ENCODE results near the gene FAM174C.

Gene FAM174C

GRCh38 chr19:1261798-1262622 is 13.3 kb upstream of the FAM174C start:
- DNase-seq (ENCODE audit: low spot score): no peak

DNA sequence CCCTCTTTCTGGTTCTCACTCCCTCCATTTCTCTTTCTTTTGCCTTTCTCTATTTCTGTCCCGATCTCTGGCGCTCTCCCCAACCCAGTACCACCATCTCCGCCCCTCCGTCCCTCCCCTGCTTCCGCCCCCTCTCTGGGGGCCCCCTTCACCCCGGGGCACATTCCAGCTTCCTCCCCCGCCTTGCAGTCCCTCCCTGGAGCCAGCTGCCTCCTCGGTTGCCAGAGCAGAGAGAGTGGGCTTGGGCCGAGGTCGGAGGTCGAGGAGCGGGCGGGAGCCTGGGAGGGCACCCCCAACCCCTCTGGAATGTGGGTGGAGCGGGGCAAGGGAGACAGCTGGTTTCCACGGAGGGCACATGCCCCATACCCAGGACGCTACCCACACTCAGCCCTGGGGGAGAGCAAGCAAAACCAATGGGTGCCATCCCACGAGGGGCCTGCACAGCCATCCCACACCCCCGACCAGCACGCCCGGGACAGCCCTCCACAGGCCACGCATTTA is 12.7 kb upstream of the FAM174C start:
- DNase-seq (ENCODE audit: low spot score): no peak

DNA sequence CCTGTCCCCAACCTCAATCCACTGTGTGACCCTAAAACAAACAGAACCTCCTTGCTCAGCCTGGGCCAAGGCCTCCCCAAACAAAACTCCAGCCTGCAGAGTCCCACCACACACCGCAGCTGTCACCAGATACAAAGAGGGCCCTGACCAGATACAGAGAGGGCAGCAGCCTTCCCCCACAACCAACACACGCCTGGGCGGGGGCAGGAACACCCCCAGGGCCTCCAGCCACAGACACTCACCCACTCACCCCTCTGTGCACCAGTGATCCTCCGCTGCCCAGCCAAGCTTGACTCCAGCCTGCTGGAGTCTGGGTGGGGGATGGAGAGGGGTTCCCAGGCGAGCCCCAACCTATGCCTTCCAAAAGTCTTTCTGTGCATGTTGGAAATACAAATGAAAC is 12.1 kb upstream of the FAM174C start:
- DNase-seq (ENCODE audit: low spot score): no peak

DNA sequence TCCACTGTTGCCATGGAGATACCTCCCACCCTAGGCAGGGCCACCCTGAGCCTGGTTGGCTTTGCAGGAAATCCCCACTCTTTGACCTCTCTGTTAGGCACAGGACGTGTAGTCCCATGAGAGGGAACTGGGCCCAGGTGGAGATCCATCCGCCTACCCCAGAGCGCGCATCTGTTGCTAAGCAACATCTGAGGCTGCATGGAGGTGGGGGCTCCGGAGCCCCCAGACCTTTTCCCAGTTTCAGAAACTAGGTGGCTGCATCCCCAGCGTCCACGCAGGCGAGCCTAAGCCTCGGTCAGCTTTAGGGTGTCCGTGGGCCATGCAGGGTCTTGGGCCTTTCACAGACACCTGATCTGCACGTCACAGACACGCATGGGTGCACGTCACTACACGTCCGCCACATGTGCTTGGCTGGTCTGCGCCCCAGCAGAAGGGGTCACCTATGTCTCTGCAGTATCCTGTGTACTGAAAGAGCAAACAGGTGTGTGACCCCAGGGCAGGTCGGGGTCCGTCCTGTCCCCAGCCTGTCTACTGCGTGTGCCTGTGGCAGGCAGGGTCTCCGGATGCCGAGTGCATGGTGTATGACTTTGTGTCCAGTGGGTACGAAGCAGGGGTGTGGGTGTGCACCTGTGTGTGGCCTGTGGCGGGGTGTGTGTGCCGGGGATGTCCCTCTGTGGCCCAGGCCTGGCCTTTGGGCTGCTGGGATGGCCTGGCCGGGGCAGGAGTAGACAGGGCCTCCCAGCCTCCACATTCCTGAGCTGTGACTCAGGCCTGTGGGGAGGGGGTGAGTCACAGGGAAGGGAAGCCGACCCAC is 10.3 kb upstream of the FAM174C start:
- DNase-seq (ENCODE audit: low spot score): no peak

- DNase-seq (ENCODE audit: low spot score): no peak
Observed at GRCh38 chr19:1265615-1266128, 9.7 kb upstream of the FAM174C start.

- DNase-seq (ENCODE audit: low spot score): peak; percentile 90
Observed at GRCh38 chr19:1266129-1266915, 9.0 kb upstream of the FAM174C start.

DNA sequence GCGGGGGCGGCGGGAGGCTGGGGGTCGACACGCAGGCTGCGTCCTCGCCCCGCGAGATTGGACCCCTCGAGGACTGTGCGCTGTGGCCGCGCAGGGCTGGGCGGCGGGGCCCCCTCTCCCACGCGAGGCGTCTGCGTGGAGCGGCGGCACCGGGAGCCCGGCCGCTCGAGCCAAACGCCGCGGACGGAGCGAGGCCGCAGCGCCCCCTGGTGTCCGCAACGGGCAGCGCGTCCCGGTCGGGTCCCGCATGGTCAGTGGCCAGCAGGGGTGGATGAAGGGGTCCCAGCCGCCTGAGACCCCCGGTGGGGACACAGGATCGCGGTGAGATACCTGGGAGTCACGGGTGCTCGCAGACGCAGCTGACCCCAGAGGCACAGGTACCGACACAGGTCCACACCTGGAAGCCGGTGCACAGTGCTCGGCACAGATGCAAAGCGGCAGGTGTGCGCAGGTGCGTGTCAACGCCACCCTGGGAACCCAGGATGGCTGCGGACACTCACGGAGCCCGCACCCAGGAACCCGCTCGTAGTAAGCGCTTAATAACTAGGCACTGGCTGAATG is 8.3 kb upstream of the FAM174C start:
- no peak for DNase-seq (ENCODE audit: low spot score)

GRCh38 chr19:1267477-1268225 is 7.7 kb upstream of the FAM174C start:
- no peak for DNase-seq (ENCODE audit: low spot score)

DNA sequence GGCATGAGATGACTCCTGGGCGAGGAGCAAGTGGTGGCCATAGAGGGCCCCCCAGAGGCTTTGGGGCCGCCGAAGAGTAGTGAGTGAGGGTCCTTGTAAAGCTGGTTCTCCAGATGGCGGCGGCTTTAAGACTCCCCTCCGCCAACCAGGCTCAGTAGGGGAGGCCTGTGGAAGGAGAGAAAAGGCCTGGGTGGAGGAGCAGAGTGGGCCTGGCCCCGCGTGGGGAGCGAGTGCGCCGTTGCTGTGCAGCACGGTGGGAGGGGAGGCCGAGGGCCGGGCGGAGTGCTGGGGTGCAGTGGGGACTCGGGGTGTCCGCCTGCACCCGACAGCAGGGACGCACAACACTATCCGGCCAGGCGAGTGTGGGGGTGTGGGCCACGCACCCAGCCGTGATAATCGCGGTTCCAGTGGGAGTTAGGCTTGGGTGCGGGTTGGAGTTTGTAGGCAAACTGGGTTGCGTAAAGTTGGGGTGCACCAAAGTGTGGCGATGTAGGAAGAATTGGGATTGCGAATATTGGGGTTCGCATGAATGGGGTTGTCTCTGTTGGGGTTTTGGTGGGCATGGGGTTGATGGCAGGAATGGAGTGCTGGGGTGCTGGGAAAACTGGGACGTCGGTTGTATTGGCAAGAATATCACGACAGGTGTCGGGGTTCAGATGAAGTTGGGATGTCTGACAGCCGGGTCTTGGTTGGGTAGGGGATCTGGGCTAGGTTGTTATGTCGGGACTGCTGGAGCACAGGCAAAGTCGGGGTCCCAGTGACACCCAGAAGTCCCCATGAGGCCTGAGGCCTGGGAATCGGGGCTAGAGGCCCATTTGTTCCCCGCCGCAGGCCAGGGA is 6.9 kb upstream of the FAM174C start:
- DNase-seq (ENCODE audit: low spot score): no peak

DNA sequence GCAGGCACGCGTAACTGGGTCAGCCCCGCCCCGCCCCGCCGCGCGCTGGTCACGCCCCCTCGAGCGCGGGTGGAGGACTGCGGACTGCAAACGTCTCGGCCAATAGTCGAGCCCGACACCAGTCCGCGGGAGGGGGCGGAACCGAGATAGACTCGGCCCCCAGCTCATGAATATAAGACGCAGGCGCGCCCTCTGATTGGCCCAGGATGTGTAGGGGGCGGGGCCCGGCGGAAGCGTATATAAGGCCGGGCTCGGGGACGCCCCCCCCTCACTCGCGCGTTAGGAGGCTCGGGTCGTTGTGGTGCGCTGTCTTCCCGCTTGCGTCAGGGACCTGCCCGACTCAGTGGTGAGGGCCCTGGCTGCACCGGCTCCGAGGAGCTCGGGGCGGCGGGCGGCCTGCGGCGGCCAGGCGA is 6.3 kb upstream of the FAM174C start, which contains the start of gene CIRBP:
TSS of gene CIRBP (plus strand) at position 268 of the 413 bp plus-strand sequence. CDS start 1,602 bp downstream, outside the sequence.
- DNase-seq (ENCODE audit: low spot score): peak; percentile 99

GRCh38 chr19:1269478-1270212 is 5.7 kb upstream of the FAM174C start:
- DNase-seq (ENCODE audit: low spot score): peak; percentile 87

DNA sequence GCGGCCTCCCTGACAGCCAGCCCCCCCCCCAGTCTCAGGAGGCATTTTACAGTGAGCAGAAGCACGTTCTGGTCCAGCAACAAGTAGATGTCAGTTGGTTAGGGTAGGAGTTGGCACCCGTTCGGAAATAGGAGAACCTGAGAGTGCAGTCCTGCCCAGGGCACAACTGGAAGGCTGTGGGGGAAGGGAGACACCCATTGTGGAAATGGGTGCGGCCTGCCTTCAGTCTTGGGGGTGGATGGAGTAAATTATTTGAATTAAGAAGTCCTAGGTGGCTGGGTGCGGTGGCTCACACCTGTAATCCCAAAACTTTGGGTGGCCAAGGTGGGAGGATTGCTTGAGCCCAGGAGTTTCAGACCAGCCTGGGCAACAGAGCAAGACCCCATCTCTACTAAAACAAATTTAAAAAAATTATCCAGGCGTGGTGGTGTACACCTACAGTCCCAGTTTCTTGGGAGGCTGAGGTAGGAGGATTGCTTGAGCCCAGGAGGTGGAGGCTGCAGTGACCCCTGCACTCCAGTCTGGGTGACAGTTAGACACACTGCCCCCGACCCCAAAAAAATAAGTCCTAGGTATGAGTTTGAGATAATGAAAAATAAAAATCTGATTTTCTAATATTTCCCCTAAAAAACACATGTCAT is 5.0 kb upstream of the FAM174C start:
- peak; percentile 39 for DNase-seq (ENCODE audit: low spot score)

DNA sequence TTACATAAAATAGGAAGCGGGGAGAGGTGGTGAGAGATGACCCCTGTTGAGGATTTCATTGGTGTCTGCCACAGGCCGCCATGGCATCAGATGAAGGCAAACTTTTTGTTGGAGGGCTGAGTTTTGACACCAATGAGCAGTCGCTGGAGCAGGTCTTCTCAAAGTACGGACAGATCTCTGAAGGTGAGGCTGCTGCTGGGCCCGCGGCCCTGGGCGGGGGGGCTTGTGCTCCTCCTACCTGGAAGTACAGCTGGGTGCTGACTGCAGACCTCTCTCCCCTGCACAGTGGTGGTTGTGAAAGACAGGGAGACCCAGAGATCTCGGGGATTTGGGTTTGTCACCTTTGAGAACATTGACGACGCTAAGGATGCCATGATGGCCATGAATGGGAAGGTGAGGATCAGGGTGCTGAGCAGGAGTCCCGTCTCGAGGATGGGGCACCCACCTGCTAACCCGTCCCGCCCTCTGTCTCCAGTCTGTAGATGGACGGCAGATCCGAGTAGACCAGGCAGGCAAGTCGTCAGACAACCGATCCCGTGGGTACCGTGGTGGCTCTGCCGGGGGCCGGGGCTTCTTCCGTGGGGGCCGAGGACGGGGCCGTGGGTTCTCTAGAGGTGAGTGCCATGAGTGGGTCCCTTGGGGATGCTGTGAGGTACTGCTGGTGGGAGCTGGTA is 4.3 kb upstream of the FAM174C start:
- no peak for DNase-seq (ENCODE audit: low spot score)

- DNase-seq (ENCODE audit: low spot score): no peak
Observed at GRCh38 chr19:1271528-1272422, 3.6 kb upstream of the FAM174C start.

- DNase-seq (ENCODE audit: low spot score): no peak
Observed at GRCh38 chr19:1272423-1273262, 2.7 kb upstream of the FAM174C start.
